CD4-positive, alpha-beta T cell treated with Interleukin-6 for 4 hours (primary cell): Measurements from ENCODE around the gene KIF16B.
A peak's percentile ranks its signal among the peaks of the same experiment; 100 is the strongest.
"Not testable (repeated sequence)": the region's sequence is repeated elsewhere in the genome, so short reads cannot be mapped to it uniquely, and the experiment has no call there.

ENCODE experiments used
- DNase-seq: peaks from one replicate; pipeline ENCODE4 v3.0.0-alpha.2; 2020; ENCODE audit warnings: mixed read lengths

KIF16B gene

GRCh38 chr20:16573001-16573965 lies at the start of gene KIF16B:
Gene KIF16B (minus strand): TSS chr20:16573448. CDS start chr20:16573275, 173 bp downstream.
- DNase-seq, result peak; percentile 89

DNA sequence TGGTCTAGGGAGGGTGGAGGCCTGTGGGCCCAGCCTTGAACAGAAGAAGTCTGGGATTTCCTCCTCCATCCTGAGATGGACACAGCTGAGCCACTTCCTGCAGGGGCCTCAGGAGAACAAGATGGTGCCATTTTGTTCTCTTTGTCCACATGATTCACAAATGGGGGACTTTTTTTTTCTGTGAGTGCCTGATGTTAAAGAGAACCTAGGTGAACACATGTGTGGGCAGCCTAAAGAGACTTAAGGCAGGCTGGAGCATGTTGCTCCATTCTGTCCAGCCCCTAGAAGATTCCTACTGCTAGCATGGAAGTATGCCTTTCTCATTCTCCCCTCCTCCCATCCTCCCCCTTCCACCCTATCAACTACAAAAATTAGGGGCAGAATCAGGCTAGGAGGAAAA lies 49.3 kb upstream of the KIF16B start:
- no peak for DNase-seq

GRCh38 chr20:16621435-16622141 lies 48.3 kb upstream of the KIF16B start:
- no peak for DNase-seq

GRCh38 chr20:16620961-16621360 lies 47.7 kb upstream of the KIF16B start:
- DNase-seq, result no peak

DNA sequence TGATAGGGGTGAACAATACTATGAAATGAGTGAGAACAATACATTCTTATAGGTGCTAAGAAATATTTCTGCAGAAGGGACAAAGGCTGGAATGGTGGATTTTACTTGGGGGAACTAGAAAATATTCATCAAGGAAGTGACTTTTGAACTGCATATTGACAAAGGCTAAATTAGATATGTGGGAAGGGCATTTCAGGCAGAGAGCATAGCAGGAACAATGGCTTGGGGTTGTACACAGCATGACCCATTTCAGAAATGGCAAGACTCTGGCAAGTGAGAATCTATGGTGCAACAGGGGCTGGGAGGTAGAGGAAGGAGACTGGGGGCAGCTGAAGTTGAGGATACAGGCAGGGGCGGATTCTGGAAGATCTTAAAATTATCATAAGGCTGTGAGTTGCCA lies 46.7 kb upstream of the KIF16B start:
- DNase-seq, result no peak

DNA sequence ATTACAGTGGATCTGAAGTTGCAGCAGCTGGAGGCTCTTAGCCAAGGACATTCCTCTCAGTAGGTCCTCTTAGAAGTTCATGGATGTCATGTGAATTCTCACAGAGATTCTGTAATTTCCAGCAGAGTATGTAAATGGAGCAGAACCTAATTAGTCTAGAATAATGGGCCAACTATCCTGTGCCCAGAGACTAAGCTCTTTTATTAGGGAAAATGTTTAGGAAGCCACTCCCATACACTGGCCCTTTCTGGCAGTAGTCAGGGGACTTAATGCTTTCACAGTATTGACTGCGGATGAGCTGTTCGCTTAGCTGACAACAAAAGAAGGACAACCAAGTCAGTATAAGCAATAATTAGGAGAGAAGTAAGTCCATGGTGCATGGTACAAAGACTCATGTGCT lies 43.8 kb upstream of the KIF16B start:
- no peak for DNase-seq

- no peak for DNase-seq
These were observed 43.1 kb upstream of the KIF16B start for GRCh38 chr20:16616317-16616716.

DNA sequence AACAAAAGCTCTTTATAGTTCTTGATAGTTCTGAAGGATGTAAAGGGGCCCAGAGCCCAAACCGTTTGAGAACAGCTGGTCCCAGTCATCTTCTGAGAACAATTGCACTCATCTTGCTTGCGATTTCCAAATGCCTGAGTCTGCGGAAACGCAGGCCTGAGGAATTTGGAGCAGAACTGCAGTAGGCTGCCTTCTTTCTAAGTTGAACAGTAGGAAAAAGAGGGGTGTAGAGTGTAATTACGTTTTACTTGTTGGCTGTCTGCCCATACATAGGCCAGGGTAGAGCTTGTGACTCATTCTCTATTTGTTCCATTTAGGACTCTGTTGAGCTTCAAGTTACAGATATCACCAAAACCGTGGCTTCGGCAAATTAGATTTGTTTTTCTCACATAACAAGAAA lies 42.0 kb upstream of the KIF16B start:
- DNase-seq, result no peak

DNA sequence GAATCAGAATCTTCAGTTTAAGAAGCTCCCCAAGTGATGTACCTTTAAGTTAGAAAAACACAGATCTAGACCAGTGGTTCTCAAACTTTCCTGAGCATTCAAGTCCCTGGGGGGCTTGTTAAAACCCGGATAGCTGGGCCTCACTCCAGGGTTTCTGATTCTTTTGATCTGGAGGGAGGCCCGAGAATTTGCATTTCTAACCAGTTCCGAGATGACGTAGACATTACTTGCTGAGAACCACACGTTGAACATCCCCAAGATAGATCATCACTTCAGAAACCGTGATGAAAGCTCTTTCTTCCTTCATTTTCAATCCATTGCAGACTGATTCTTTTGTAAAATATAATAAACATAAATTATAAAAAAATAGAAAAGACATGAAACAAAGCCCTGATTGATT lies 40.7 kb upstream of the KIF16B start:
- DNase-seq, result no peak

DNA sequence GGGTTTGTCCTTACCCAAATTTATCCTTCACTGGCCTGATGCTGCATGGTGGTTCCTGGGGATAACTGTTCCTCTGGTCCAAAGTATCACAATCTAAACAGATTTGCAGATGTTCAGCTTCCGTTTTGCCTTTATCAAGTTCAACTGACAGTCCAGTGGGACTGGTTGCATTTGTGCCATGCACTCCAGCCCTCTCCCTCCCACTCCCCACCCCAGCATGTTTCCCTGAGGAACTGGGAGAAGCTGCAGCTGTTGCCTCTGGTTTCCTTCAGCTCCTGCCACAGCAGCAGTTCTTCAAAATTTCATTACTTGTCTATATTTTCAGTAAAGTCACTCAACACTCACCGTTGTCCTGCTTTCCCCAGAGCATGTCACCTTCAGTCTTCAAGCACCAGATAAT lies 39.5 kb upstream of the KIF16B start:
- DNase-seq, result no peak

- no peak for DNase-seq
These were observed 38.6 kb upstream of the KIF16B start for GRCh38 chr20:16611817-16612216.

GRCh38 chr20:16609066-16609465 lies 35.8 kb upstream of the KIF16B start:
- no peak for DNase-seq

- no peak for DNase-seq
These were observed 35.0 kb upstream of the KIF16B start for GRCh38 chr20:16608277-16608650.

- DNase-seq, result no peak
These were observed 34.4 kb upstream of the KIF16B start for GRCh38 chr20:16607364-16608276.

- DNase-seq, result no peak
These were observed 33.3 kb upstream of the KIF16B start for GRCh38 chr20:16606468-16607070.

DNA sequence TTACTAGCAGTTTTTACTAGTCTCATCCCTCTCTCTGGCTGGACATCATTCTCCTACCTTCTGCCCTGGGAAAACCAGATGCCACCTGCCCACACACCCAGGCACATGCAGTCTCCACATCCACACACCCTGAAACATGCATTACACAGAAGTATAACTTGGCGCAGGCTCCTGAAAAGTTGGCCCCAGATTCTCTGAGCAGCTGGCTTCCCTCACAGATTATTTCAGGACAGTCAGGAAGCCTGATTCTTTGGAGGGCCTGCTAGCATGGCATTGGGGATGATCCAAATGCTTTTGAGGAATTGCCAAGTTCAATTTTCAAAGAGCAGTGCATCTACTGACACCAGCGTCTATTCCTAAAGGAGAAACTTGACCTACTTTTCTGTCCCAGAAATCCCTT lies 27.8 kb upstream of the KIF16B start:
- no peak for DNase-seq

DNA sequence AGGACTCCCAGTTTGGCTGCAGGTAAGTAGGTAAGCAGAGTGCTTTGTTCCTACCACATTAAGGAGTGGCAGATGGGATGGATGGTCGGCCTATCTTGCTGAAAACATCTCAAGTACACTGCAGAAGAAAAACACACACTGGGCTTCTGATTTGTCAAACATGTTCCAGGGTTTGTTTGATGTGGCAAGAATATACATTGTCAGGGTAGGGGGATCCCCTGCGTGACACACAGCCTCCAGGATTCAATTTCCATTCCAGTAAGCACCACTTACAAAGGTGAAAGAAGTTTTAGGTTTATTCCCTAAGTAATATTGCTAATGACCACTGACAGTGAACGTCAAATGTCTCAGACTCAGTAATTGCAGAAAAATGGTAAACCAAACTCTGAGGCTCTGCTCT lies 26.0 kb upstream of the KIF16B start:
- no peak for DNase-seq

- DNase-seq, result no peak
These were observed 23.7 kb upstream of the KIF16B start for GRCh38 chr20:16596991-16597390.

DNA sequence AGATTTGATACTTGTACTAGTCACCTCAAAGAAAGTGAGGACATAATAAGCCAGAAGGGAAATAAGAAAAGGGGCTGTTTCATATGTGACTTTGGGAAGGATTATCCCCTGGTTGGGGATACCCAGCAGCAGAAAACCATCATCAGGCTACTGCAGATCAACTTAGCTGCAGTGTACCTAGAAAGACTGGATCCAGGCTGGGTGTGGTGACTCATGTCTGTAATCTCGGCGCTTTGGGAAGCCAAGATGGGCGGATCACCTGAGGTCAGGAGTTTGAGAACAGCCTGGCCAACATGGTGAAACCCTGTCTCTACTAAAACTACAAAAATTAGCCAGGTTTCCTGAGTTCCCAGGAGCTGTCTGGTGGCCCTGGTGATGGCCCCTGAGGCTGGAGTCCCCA lies 23.2 kb upstream of the KIF16B start:
- not testable (repeated sequence) for DNase-seq

DNA sequence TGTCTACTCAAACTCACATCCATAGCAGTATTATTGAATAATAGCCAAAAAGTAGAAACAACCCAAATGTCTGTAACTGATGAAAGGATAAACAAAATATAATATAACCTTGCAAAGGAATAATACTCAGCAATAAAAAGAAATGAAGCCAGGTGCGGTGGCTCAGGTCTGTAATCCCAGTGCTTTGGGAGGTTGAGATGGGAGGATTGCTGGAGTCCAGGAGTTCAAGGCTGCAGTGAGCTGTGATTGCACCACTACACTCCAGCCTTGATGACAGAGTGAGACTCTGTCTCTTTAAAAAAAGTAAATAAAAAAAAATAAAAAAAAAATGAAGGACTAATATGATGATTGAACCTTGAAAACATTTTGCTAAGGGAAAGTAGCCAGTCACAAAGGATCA lies 22.1 kb upstream of the KIF16B start:
- no peak for DNase-seq

DNA sequence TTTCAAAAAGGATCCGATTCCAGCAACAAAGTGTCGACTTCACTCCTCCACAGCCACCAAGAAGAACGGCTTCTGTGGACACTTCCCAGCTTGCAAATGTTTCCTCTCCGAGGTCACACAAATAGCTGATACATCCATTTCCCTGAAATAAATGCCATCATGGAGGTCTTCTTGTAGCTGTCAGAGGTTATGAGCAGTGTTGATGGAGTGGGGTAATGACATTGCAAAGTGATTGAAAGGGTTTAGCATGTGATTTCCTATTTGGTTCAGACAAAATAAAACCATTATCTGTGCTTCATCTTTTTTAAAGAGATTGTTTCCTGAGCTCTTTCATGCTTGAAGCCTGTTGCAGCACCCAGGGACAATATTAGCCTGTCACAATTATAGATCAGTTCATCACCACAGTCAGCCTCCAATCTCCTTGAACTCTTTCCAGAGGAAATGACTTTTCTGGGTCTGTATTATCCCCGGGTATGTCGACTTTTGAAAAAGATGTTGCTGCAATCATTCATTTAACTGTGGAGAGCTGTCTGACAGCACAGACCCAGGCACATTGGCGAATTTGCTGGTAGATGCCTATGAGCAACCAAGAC lies 16.9 kb upstream of the KIF16B start:
- no peak for DNase-seq

DNA sequence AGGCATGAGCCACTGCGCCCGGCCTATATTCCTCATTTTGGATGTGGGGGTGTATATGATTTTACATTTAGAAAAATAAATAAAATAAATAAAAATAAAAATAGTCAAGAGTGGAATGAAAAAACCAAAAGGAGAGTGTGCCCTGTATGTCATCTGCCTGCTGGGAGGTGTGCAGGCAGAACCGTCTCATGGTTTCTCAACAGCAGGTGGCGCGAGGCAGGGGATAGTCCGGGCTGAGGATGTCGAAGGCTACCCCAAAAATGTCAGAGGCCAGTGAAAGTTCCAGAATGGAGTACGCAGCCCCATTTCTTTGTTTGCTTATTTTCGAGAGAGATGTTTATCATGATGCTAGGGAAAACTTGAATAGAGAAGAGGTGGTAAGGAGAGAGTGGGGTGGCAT lies 16.4 kb upstream of the KIF16B start:
- no peak for DNase-seq
